Psoas muscle (tissue), 8 donors: ENCODE measurements around the gene HBEGF. TPM values are rescaled to one million over a fixed set of nuclear protein-coding genes. Genes with fewer than 3 reads are reported as not detected.

Experiments
- ATAC-seq, 4 donors: fragments of 200-7000 bp; cut with Tn5 transposase; one replicate each; pipeline ENCODE4 v1.9.1; 2020; ENCODE audit warnings: moderate library complexity in 3 of 4, mild to moderate bottlenecking in 2 of 4
- DNase-seq, 2 donors: peaks; one replicate each; pipeline ENCODE4 v3.0.0-alpha.2; 2020
- H3K27ac ChIP-seq: fragments of 200-600 bp; one replicate; pipeline ENCODE4 v1.8.0; 2022
- H3K27me3 ChIP-seq, 3 donors: fragments of 200-600 bp in 1 of 3; one replicate each; pipeline versions ENCODE4 v1.6.1 to v1.8.0; 2013 to 2022; ENCODE audit warnings: low read length in 2 of 3, mild to moderate bottlenecking in 2 of 3, moderate library complexity in 1 of 3; ENCODE audit not compliant: insufficient read depth in 3 of 3
- H3K36me3 ChIP-seq, 2 donors: fragments of 200-600 bp in 1 of 2; one replicate each; pipeline versions ENCODE4 v1.6.1 to v1.8.0; 2013 to 2022; ENCODE audit warnings: low read depth in 1 of 2, mild to moderate bottlenecking in 1 of 2, moderate library complexity in 1 of 2; ENCODE audit not compliant: insufficient read depth in 1 of 2
- H3K4me1 ChIP-seq: fragments of 200-600 bp; one replicate; pipeline ENCODE4 v1.8.0; 2022
- H3K4me3 ChIP-seq: fragments of 200-600 bp; one replicate; pipeline ENCODE4 v1.8.0; 2022; ENCODE audit warnings: mild to moderate bottlenecking
- H3K9me3 ChIP-seq: fragments of 200-600 bp; one replicate; pipeline ENCODE4 v1.8.0; 2022
- CTCF ChIP-seq: fragments of 200-600 bp; IDR thresholded peaks from one replicate; pipeline ENCODE4 v1.8.0; 2022; ENCODE audit warnings: antibody characterized with exemption
- WGBS, 3 donors: extraction: QIAGEN DNeasy Blood & Tissue Kit; methylation state at CpG; one replicate each; pipeline versions ENCODE4 v1.1.6 to v1.1.7; 2013; 5-methylcytosine and 5-hydroxymethylcytosine counted together
- intact Hi-C, 2 donors: fragments of 100-400 bp; cut with DNase I; formaldehyde crosslinking; loops; one replicate each; pipeline versions ENCODE4 v1.11.0 to v1.14.2; 2022
- polyA plus RNA-seq, 3 donors: library from polyadenylated mRNA; stranded (reverse); fragments of 200-250 nt; gene quantifications; one replicate each; pipeline ENCODE4 v1.2.3, GENCODE V29; 2013
- total RNA-seq, 4 donors: library from RNA; stranded (reverse); fragmentation: NEBNext Ultra II Directional in 2 of 4; extraction: Animal tissue kit (Norgen Biotek cat#: 25700) in 2 of 4; gene quantifications; one replicate each; pipeline versions ENCODE4 v1.2.1 to v1.2.4, GENCODE V29; 2021 to 2023
- donor health status: healthy with polysubstance abuse.
- donor health status: DM: no; HTN: no; CAD: no; lungs with moderate emphysema.
- donor health status: Bipolar disorder and iron deficiency.
- donor health status: healthy.
- donor health status: DM: yes; HTN: yes; CAD: no.
- donor health status: DM: no; HTN: no; CAD: no.
- donor health status: DM: no; HTN: no; CAD: no.
- donor health status: DM: yes; HTN: yes; CAD: no.

HBEGF gene
- total and polyA plus RNA-seq, 7 donors, result 14.5 to 60.8 (median 33.5) TPM

- no peaks in the 10 kb centered on the region for H3K9me3 ChIP-seq
- WGBS, 3 donors, result 61 to 65% (median 64%) methylated on average over 6 of the region's 6 CpGs
- ATAC-seq (no peak), DNase-seq (no peak)
- H3K27ac ChIP-seq, result peak overlapping the region; percentile 94
- H3K4me1 ChIP-seq, result peaks cover 86% of the 10 kb centered on the region
- intact Hi-C loops, result no loop called here
- no peaks in the 10 kb centered on the region for H3K27me3 ChIP-seq
- H3K36me3 ChIP-seq, result peaks cover 0 to 18% of the 10 kb centered on the region in 2 donors
- TF ChIP-seq CTCF, result no peak
- peak overlapping the region; percentile 73 for H3K4me3 ChIP-seq
These were observed 4.1 kb downstream of the HBEGF start for GRCh38 chr5:140342287-140342686.

GRCh38 chr5:140341591-140341990 is 4.8 kb downstream of the HBEGF start:
- intact Hi-C loops, result no loop called here
- peak; percentile 58 to 86 for DNase-seq
- H3K36me3 ChIP-seq, result peaks cover 0 to 22% of the 10 kb centered on the region in 2 donors
- WGBS, 3 donors, result 16 to 30% (median 22%) methylated on average over 5 of the region's 5 CpGs
- H3K27ac ChIP-seq, result peak overlapping the region; percentile 94
- H3K27me3 ChIP-seq, result no peaks in the 10 kb centered on the region
- no peaks in the 10 kb centered on the region for H3K9me3 ChIP-seq
- peak; percentile 59 to 69 (median 62) for ATAC-seq
- H3K4me1 ChIP-seq, result peaks cover 87% of the 10 kb centered on the region
- no peak for TF ChIP-seq CTCF
- peak overlapping the region; percentile 73 for H3K4me3 ChIP-seq

- ATAC-seq (peak in 1 of 4 donors; percentile 42), DNase-seq (no peak)
- peaks cover 0 to 24% of the 10 kb centered on the region in 2 donors for H3K36me3 ChIP-seq
- no peaks in the 10 kb centered on the region for H3K27me3 ChIP-seq
- peaks cover 97% of the 10 kb centered on the region for H3K4me1 ChIP-seq
- no peak for TF ChIP-seq CTCF
- peak overlapping the region; percentile 73 for H3K4me3 ChIP-seq
- H3K27ac ChIP-seq, result peak overlapping the region; percentile 94
- intact Hi-C loops, result no loop called here
- no peaks in the 10 kb centered on the region for H3K9me3 ChIP-seq
These were observed 5.7 kb downstream of the HBEGF start for GRCh38 chr5:140340605-140341121.

- Histone ChIP-seq H3K27me3 (no peaks in the 10 kb centered on the region), H3K27ac (peak overlapping the region; percentile 94), H3K36me3 (peaks cover 0 to 33% of the 10 kb centered on the region in 2 donors), H3K4me3 (no peak overlapping the region), H3K9me3 (no peaks in the 10 kb centered on the region), H3K4me1 (peaks cover 93% of the 10 kb centered on the region)
- TF ChIP-seq CTCF, result no peak
- ATAC-seq, result no peak
- no peak for DNase-seq
- WGBS, 3 donors, result 60 to 65% (median 65%) methylated on average over 4 of the region's 4 CpGs
- intact Hi-C loops, result loop anchor here (5.0 kb wide), 2 partner anchors 37 to 42 kb away; partner anchors contain the start of gene PFDN1 (in 1 of the 2)
These were observed 6.8 kb downstream of the HBEGF start for GRCh38 chr5:140339636-140340035.

GRCh38 chr5:140338908-140339307 is 7.5 kb downstream of the HBEGF start:
- WGBS, 3 donors, result 65 to 88% (median 77%) methylated on average over 2 of the region's 2 CpGs

More at GRCh38 chr5:140338908-140339307, 7.5 kb downstream of the HBEGF start:
- Histone ChIP-seq H3K4me1 (peaks cover 86% of the 10 kb centered on the region), H3K9me3 (no peaks in the 10 kb centered on the region), H3K27me3 (no peaks in the 10 kb centered on the region), H3K4me3 (peak overlapping the region; percentile 5), H3K36me3 (peaks cover 0 to 37% of the 10 kb centered on the region in 2 donors), H3K27ac (peak overlapping the region; percentile 94)
- intact Hi-C loops, result loop anchor here (5.0 kb wide), 2 partner anchors 37 to 42 kb away; partner anchors contain the start of gene PFDN1 (in 1 of the 2)
- no peak for TF ChIP-seq CTCF
- no peak for ATAC-seq
- no peak for DNase-seq
